Muscle layer of colon (tissue), 2 donors: ENCODE measurements around the gene MCFD2.
A peak's percentile ranks its signal among the peaks of the same experiment; 100 is the strongest.

Experiments used
- H3K27ac ChIP-seq: one replicate; pipeline ENCODE4 v1.7.0; 2013; ENCODE audit warnings: low read depth, mild to moderate bottlenecking, low read length, moderate library complexity
- H3K27me3 ChIP-seq, 2 donors: one replicate each; pipeline ENCODE4 v1.7.0; 2013; ENCODE audit warnings: low read length in 2 of 2, mild to moderate bottlenecking in 2 of 2; ENCODE audit not compliant: insufficient read depth in 2 of 2, control insufficient read depth in 1 of 2
- H3K36me3 ChIP-seq: one replicate; pipeline ENCODE4 v1.7.0; 2013; ENCODE audit warnings: mild to moderate bottlenecking, low read length; ENCODE audit not compliant: insufficient read depth
- H3K4me1 ChIP-seq: one replicate; pipeline ENCODE4 v1.7.0; 2013; ENCODE audit warnings: mild to moderate bottlenecking, low read length; ENCODE audit not compliant: insufficient read depth
- H3K4me3 ChIP-seq, 2 donors: one replicate each; pipeline ENCODE4 v1.7.0; 2013; ENCODE audit warnings: low read length in 2 of 2, low read depth in 1 of 2, mild to moderate bottlenecking in 1 of 2, moderate library complexity in 1 of 2
- H3K9ac ChIP-seq: one replicate; pipeline ENCODE4 v1.7.0; 2013; ENCODE audit warnings: low read length
- H3K9me3 ChIP-seq: one replicate; pipeline ENCODE4 v1.7.0; 2013; ENCODE audit warnings: mild to moderate bottlenecking, low read length
- donor health status: abdominal sarcoma.
- donor health status: Adenocarcinoma of cecum.

MCFD2 gene

DNA sequence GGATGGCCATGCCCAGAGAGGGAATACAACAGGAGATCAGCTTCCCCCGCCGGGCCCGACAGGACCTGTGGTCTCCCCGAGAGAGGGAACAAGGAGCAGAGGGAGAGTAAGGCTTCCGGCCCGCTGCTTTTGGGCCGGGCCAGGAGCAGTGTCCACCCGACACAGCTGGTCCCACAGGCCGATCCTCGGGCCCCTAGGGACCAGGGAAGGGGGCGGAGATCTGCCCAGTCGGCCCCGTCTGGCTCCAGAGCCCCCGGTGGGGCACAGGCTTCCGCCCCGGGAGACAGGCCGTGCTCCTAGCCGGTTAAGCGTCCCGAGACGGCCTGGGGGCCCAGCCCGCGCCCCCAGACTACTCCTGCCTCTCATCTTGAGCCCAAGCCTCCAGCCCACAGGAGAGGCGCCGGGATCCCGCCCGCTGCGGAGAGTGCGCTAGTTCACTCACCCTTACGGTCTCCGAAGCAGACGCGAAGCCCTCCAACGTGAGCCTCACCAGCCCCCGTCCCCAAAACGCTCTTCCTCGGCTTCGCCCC, at the start of gene MCFD2:
TSS of gene MCFD2 (minus strand) at position 526 of the 530 bp plus-strand sequence. CDS start 6,635 bp downstream, outside the sequence.
- H3K36me3 ChIP-seq: peaks cover 8% of the 10 kb centered on the region
- peak within 1 kb of the TSS; percentile 79 for H3K9ac ChIP-seq
- peak within 1 kb of the TSS; percentile 90 to 93 for H3K4me3 ChIP-seq
- peaks cover 26% of the 10 kb centered on the region for H3K4me1 ChIP-seq
- no peaks in the 10 kb centered on the region for H3K9me3 ChIP-seq
- H3K27me3 ChIP-seq: no peaks in the 10 kb centered on the region
- H3K27ac ChIP-seq: peak within 1 kb of the TSS; percentile 97

DNA sequence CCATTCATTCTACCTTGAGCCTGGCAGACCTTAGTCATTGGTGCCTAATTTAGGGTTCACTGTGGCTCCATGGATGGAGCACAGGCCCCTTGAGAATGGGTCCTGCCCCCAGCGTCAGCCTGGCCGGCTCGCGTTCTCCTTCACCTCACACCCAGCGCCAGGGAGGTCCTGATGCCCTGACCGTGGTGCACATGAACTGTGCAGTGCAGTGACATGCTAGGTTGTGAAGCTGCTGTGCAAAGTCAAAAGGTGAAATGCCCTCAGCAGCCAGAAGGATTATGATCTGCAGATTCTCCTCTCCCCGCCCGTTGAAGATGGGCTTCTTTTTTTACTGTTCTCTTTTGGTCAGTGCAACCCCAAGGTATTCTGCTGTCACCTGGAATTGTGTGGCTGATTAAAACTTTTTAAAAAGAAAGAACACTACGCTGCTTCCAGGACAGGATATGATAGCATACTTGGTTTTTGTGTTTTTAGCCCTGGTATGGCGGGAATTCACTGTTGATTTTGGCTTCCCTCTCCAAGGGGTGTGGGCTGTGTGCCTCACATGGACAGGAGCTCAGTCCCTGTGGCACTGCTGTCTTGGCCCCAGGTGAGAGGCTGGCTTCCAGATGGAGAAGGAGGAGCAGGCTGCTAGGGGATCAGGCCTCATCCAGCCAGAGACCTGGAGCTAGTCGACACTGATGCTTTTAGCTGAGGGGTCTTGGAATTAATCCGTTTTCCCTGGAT, 49.4 kb upstream of the MCFD2 start:
- Histone ChIP-seq H3K36me3 (peaks cover 11% of the 10 kb centered on the region), H3K9ac (no peak overlapping the region), H3K9me3 (no peaks in the 10 kb centered on the region), H3K4me3 (no peak overlapping the region), H3K27ac (no peak overlapping the region), H3K4me1 (peaks cover 20% of the 10 kb centered on the region), H3K27me3 (no peaks in the 10 kb centered on the region)

DNA sequence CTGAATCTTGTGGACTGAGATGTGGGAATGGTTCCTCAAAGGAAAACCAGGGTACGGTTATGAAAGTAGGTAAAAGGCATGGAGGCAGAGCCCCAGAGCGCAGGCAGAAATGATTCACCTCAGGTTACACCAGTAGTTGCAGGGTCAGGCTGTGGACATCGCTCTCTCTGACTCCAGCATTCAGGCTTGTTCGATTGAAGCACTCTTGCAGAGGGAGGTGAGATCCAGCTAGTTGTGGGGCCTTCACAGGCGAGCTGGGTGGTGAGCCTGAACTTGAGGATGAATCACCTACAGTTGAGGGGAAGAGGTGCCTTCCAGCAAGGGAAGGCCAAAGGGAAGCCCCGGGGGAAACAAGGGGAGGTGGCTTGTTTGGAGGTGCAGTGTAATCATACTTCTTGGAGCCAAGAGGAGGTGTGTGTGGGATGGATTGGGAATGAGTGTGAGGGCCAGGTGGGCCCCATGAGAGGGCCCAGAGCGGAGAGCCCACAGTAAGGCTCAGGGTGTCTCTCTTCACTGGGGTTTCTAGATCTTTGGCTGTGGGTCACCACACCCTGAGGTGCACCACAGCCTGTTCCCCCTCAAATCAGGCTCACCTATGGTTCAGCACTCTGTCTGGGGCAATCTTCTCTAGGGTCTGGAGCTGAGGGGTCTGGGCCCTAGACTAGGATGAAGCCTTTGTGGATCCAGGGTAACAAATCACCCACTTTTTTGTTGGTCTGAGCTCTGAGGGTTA, 48.5 kb upstream of the MCFD2 start:
- Histone ChIP-seq H3K36me3 (peaks cover 13% of the 10 kb centered on the region), H3K27me3 (no peaks in the 10 kb centered on the region), H3K27ac (no peak overlapping the region), H3K9me3 (no peaks in the 10 kb centered on the region), H3K4me1 (peaks cover 20% of the 10 kb centered on the region), H3K4me3 (no peak overlapping the region), H3K9ac (no peak overlapping the region)

DNA sequence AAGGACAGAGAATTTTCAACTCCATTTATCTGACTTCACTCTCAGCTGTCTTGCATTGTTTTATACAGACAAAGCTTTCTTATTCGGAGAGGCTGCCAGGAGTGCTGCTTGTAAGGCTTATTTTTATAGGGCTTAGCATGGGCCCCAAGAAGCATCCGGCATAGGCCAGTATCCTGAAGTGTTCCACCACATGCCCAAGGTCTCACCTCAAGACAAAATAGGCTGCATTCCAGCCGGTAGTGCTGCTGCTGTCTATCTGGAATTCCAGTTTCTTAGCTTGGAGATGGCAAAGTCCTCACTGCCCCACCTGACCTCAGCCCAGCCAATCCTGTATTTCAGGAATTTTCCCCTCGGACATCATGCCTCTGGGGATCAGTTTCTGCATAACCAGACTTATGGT, 47.6 kb upstream of the MCFD2 start:
- Histone ChIP-seq H3K9ac (no peak overlapping the region), H3K36me3 (peaks cover 22% of the 10 kb centered on the region), H3K27ac (no peak overlapping the region), H3K9me3 (no peaks in the 10 kb centered on the region), H3K4me1 (peaks cover 16% of the 10 kb centered on the region), H3K4me3 (no peak overlapping the region), H3K27me3 (no peaks in the 10 kb centered on the region)

DNA sequence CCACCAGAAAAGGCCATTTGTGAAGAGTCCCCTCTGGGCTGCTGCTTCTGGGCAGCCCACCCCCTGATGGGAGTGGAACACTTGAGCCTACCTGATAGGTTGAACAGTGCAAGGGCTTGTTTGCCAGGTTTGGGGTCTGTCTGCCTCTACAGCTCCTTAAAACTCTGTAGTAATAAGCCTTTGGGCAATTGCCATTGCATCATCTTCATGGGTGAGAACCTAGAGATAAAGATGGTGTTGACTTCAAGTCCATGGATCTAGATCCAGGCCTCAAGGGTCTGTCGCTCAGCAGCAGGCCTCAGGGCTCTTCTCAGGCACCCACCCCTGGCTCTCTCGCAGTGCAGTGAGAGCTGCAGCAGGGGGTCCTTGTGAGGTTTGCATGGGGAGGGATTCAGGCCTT, 47.1 kb upstream of the MCFD2 start:
- Histone ChIP-seq H3K27me3 (no peaks in the 10 kb centered on the region), H3K9ac (no peak overlapping the region), H3K27ac (no peak overlapping the region), H3K4me3 (no peak overlapping the region), H3K4me1 (peaks cover 11% of the 10 kb centered on the region), H3K9me3 (no peaks in the 10 kb centered on the region), H3K36me3 (peaks cover 26% of the 10 kb centered on the region)

DNA sequence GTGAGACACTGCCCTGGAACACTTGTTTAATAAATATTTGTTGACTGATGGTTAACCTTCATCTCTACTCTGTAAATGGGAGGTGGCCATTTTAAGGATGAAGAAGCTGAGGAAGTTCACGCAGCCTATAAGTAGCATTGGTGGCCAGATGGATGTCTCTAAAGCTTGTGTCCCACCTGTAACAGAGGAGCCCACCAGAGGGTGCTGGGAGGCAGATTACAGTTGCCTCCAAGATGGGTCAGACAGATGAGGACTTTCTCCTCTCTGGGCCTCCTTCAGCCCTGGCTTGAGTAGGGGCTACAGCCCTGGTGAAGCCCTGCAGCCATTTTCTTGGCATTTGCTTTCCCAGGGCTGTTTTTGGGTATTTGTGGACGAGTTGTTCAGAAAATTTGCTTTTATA, 45.0 kb upstream of the MCFD2 start:
- H3K4me1 ChIP-seq: peaks cover 8% of the 10 kb centered on the region
- no peak overlapping the region for H3K4me3 ChIP-seq
- peaks cover 48% of the 10 kb centered on the region for H3K36me3 ChIP-seq
- no peak overlapping the region for H3K9ac ChIP-seq
- H3K27ac ChIP-seq: no peak overlapping the region
- H3K27me3 ChIP-seq: no peaks in the 10 kb centered on the region
- no peaks in the 10 kb centered on the region for H3K9me3 ChIP-seq

DNA sequence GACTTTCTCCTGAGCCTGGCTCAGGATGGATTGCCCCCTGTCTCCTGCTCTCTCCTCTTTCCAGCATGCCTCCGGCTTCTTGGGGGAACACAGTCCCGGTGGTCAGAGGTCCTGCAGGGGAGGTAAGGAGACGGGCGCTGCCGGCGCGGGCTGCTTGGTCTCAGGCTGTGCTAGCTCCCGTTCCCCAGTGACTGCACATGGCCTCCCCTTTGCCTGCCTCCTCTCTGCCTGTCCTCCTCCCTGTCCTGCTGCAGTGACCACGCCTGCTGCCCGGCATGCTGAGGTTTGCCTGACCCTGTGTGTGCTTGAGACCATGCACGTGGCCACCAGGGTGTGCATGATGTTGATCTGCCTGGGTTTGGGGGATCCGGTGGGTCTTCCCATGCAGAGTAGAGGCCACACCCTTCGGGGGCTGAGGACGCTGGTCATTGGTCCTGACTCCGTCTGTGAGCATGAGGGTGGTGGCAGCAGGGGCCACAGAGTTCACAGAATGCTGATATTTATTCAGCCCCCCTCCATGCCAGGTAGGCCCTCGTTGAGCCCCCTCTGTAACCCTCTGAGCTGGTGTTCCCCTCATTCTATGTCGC, 42.9 kb upstream of the MCFD2 start:
- H3K27ac ChIP-seq: no peak overlapping the region
- peaks cover 18% of the 10 kb centered on the region for H3K4me1 ChIP-seq
- H3K4me3 ChIP-seq: no peak overlapping the region
- H3K36me3 ChIP-seq: peaks cover 52% of the 10 kb centered on the region
- H3K9ac ChIP-seq: no peak overlapping the region
- no peaks in the 10 kb centered on the region for H3K9me3 ChIP-seq
- no peaks in the 10 kb centered on the region for H3K27me3 ChIP-seq

DNA sequence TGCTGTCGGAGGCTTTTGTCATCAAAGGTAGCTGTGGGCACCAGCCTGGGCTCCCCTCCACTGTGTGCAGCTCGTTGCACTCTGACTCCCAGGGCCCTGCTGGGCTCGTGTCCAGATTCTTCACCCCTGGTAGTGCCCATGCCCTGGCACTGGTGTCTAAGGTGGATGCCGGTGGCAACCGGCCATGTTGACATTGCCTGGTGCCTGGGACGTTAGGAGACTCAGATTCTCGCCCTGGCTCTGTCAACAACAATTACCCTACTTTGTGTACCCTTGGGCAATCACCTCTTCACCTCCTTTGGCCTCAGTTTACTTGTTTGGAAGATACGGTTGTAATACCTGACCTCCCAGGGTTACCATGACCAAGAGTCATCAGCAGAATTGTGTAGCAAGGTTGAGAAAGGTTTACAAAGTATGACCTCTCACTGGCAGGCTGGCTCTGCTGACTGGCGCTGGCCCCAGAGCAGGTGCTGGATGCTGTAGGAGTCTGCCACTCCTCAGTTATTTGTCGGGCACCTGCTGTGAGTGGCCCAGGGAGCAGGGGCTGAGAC, 41.5 kb upstream of the MCFD2 start:
- H3K4me3 ChIP-seq: no peak overlapping the region

DNA sequence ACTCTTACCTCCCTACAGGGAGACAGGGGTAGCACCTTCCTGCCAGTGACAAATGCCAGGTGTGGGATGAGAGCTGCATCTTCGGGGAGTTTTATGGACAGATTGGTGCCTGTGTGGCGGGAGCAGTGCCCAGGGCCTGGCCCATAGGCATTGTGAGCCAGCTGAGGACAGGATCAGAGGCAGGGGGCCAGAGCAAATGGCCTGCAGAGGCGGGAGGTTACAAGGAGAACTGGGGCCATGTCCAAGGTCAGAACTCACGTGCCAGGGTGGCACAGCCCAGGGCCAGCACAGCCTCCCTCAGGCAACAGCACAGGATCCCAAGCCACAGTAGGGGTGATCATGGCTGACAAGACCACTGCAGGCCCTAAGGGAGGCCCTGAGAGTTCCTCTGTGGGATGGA, 40.2 kb upstream of the MCFD2 start:
- no peaks in the 10 kb centered on the region for H3K27me3 ChIP-seq
- peak overlapping the region; percentile 43 for H3K27ac ChIP-seq
- no peak overlapping the region for H3K4me3 ChIP-seq
- peaks cover 59% of the 10 kb centered on the region for H3K36me3 ChIP-seq
- H3K9ac ChIP-seq: no peak overlapping the region
- no peaks in the 10 kb centered on the region for H3K9me3 ChIP-seq
- H3K4me1 ChIP-seq: peaks cover 14% of the 10 kb centered on the region

More for the DNA sequence above, 41.5 kb upstream of the MCFD2 start:
- Histone ChIP-seq H3K9ac (no peak overlapping the region), H3K27me3 (no peaks in the 10 kb centered on the region), H3K4me1 (peaks cover 14% of the 10 kb centered on the region), H3K27ac (no peak overlapping the region), H3K9me3 (no peaks in the 10 kb centered on the region), H3K36me3 (peaks cover 54% of the 10 kb centered on the region)

DNA sequence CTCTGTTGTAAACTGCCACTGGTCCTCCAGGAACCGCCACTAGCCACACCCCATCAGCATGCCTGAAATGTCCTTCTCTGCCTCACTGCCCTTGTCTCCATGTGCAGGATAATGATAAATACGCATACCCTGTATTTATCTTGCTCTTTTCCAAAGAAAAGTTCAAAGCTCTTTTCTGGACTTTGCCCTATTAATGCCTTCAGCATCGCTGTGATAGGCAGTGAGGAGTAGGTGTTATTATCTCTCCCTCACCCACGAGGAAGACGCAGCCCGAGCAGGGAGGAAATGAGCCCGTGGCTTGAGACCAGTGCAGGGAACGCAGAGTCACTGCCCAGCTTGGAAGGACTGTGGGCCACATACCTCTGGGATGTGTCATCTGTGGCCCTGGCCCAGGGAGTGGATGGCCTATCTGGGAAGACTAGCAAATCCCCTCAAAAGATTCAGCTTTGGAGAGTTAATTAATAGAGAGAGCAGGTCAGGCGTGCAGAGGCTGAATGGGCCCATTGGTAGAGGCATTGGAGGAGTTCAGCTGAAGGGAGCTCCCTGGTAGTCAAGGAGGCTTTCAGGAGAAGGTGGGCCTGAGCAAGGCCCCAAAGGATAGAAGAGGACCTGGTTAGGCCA, 39.5 kb upstream of the MCFD2 start:
- peaks cover 55% of the 10 kb centered on the region for H3K36me3 ChIP-seq
- H3K27ac ChIP-seq: peak overlapping the region; percentile 51
- H3K9me3 ChIP-seq: no peaks in the 10 kb centered on the region
- peaks cover 14% of the 10 kb centered on the region for H3K4me1 ChIP-seq
- no peak overlapping the region for H3K4me3 ChIP-seq
- H3K9ac ChIP-seq: no peak overlapping the region
- no peaks in the 10 kb centered on the region for H3K27me3 ChIP-seq

DNA sequence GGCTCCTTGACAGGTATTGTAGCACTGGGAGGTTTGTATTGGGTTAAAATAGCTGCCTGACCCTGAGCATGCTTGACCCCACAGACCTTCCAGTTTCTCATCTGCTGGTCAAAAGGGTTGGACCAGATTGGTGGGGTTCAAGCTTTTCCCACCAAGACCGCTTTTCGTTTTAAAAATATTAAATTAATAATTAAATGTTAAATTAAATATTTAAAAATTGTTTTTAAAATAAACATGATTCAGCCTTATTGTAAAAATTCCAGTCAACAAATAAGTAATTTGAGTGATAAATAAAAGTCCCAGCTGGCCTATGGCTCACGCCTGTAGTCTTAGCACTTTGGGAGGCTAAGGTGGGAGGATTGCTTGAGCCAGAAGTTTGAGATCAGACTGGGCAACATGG, 36.6 kb upstream of the MCFD2 start:
- Histone ChIP-seq H3K27me3 (no peaks in the 10 kb centered on the region), H3K4me3 (no peak overlapping the region), H3K36me3 (peaks cover 33% of the 10 kb centered on the region), H3K9ac (no peak overlapping the region), H3K9me3 (no peaks in the 10 kb centered on the region), H3K27ac (no peak overlapping the region), H3K4me1 (peaks cover 14% of the 10 kb centered on the region)
